Activated B cell treated with CpG ODN at 0.5 μM for 24 hours (primary cell): ENCODE data around the gene NLRP12. TPM values are rescaled to one million over a fixed set of nuclear protein-coding genes. Genes with fewer than 3 reads are reported as not detected.
"Not testable (repeated sequence)": the region's sequence is repeated elsewhere in the genome, so short reads cannot be mapped to it uniquely, and the experiment has no call there.

Experiments used
- ATAC-seq: fragments of 200-7000 bp; cut with Tn5 transposase; one replicate; pipeline ENCODE4 v1.10.0; 2021; ENCODE audit warnings: low read depth, mild to moderate bottlenecking, moderate library complexity
- CTCF ChIA-PET: fragments of 350-600 bp; sonication (Branson Sonifier 250); formaldehyde crosslinking; loops from one replicate; lab custom pipeline; 2021; ENCODE audit warnings: antibody characterized with exemption; lab: Charles Lee
- POLR2A ChIA-PET: fragments of 350-600 bp; sonication (Branson Sonifier 250); formaldehyde crosslinking; loops from one replicate; lab custom pipeline; 2021; ENCODE audit warnings: antibody characterized with exemption; lab: Charles Lee
- DNase-seq: peaks from one replicate; pipeline ENCODE4 v3.0.0; 2022
- H3K27ac Mint-ChIP-seq: one replicate; pipeline ENCODE4 v1.8.0; 2020; ENCODE audit warnings: mixed read lengths
- H3K27me3 Mint-ChIP-seq: one replicate; pipeline ENCODE4 v1.8.0; 2021; ENCODE audit warnings: mixed read lengths
- H3K36me3 Mint-ChIP-seq: one replicate; pipeline ENCODE4 v1.8.0; 2021; ENCODE audit warnings: low read depth, mixed read lengths
- H3K4me1 Mint-ChIP-seq: one replicate; pipeline ENCODE4 v1.8.0; 2021; ENCODE audit warnings: mixed read lengths
- H3K4me3 Mint-ChIP-seq: one replicate; pipeline ENCODE4 v1.8.0; 2020; ENCODE audit warnings: mild to moderate bottlenecking, mixed read lengths
- H3K9me3 Mint-ChIP-seq: one replicate; pipeline ENCODE4 v1.8.0; 2020; ENCODE audit warnings: mixed read lengths
- intact Hi-C: fragments of 100-400 bp; cut with micrococcal nuclease; formaldehyde crosslinking; loops from one replicate; pipeline ENCODE4 v1.15.1; 2024
- total RNA-seq: library from RNA; stranded (reverse); gene quantifications from 2 replicates; pipeline ENCODE4 v1.2.3, GENCODE V29; 2022
- TF ChIP-seq, protein P1 (sequence below): fragments of 200-600 bp; IDR thresholded peaks from one replicate; pipeline ENCODE4 v1.8.0; 2022; ENCODE audit warnings: antibody characterized with exemption, mild to moderate bottlenecking

NLRP12 gene
- total RNA-seq, 1 donor from 2014 or later = not detected

DNA sequence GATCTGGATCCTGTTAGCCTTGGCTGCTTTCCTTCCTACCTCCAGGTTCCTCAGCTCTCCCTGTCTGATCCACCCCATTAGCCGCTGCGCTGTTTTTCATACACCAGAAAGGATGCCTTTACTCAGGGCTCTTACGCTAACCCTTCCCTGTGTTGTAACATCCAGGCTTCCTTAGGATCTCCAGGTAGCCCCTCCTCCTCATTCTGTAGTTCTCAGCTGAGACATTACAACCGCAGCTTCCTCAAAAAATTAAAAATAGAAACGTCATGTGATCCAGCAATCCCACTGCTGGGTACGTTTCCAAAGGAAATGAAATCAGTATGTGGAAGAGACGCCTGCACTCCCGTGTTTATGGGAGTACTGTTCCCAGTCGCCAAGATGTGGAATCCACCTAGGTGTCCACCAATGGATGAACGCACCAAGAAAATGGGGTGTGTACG lies 25.1 kb upstream of the NLRP12 start:
- POLR2A ChIA-PET = no interaction called here
- intact Hi-C loops = no loop called here
- Mint-ChIP-seq H3K4me3 (no peak overlapping the region), H3K36me3 (no peaks in the 10 kb centered on the region), H3K4me1 (peaks cover 12% of the 10 kb centered on the region), H3K27me3 (peaks cover 26% of the 10 kb centered on the region), H3K9me3 (peaks cover 1% of the 10 kb centered on the region), H3K27ac (no peak overlapping the region)
- DNase-seq = no peak
- ATAC-seq = no peak
- CTCF ChIA-PET = no interaction called here
- TF ChIP-seq, protein P1, sequence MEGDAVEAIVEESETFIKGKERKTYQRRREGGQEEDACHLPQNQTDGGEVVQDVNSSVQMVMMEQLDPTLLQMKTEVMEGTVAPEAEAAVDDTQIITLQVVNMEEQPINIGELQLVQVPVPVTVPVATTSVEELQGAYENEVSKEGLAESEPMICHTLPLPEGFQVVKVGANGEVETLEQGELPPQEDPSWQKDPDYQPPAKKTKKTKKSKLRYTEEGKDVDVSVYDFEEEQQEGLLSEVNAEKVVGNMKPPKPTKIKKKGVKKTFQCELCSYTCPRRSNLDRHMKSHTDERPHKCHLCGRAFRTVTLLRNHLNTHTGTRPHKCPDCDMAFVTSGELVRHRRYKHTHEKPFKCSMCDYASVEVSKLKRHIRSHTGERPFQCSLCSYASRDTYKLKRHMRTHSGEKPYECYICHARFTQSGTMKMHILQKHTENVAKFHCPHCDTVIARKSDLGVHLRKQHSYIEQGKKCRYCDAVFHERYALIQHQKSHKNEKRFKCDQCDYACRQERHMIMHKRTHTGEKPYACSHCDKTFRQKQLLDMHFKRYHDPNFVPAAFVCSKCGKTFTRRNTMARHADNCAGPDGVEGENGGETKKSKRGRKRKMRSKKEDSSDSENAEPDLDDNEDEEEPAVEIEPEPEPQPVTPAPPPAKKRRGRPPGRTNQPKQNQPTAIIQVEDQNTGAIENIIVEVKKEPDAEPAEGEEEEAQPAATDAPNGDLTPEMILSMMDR = no peak

DNA sequence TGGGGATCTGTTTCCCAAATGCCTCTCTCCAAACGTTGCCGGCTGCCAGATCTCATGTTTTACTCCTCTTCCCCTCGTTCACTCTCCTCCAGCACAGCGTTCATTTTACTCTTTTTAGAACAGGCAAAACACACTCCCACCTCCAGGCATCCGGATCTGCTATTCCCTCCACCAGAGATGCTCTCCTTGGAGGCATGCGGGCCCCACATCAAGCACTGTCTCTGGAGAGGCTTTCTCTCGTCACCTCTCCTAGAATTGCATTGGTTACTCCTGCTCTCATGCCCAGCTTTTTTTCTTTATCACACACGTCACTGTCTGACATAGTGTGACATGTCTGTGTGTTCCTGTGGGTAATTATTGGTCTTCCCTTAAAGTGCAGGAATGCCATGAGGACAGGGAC lies 23.4 kb upstream of the NLRP12 start:
- Mint-ChIP-seq H3K4me3 (no peak overlapping the region), H3K36me3 (no peaks in the 10 kb centered on the region), H3K27ac (no peak overlapping the region), H3K4me1 (peaks cover 7% of the 10 kb centered on the region), H3K27me3 (peaks cover 22% of the 10 kb centered on the region), H3K9me3 (peaks cover 1% of the 10 kb centered on the region)
- intact Hi-C loops = no loop called here
- DNase-seq (no peak), ATAC-seq (no peak)
- POLR2A ChIA-PET = no interaction called here
- TF ChIP-seq, protein P1 = no peak
- CTCF ChIA-PET = no interaction called here

DNA sequence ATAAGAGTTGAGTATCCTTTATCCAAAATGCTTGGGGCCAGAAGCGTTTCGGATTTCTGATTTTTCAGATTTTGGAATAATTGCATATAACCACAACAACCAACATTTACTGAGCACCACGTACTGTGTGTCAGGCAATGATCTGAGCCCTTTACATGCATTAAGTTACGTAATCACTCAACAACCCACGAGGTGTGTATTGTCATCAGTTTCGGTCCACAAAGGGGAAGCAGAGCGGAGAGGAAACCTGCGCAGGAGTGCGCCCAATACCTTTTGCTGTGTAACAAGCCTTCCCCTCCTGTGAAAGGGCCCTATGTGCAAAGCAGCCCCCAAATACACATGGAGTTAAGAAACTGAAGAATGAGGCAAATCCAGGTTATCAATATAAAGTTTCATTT lies 20.7 kb upstream of the NLRP12 start:
- Mint-ChIP-seq H3K4me3 (no peak overlapping the region), H3K9me3 (peaks cover 1% of the 10 kb centered on the region), H3K4me1 (peaks cover 7% of the 10 kb centered on the region), H3K36me3 (no peaks in the 10 kb centered on the region), H3K27ac (no peak overlapping the region), H3K27me3 (peaks cover 20% of the 10 kb centered on the region)
- ChIA-PET POLR2A (no interaction called here), CTCF (no interaction called here)
- DNase-seq (no peak), ATAC-seq (no peak)
- intact Hi-C loops = no loop called here
- TF ChIP-seq, protein P1 = no peak

DNA sequence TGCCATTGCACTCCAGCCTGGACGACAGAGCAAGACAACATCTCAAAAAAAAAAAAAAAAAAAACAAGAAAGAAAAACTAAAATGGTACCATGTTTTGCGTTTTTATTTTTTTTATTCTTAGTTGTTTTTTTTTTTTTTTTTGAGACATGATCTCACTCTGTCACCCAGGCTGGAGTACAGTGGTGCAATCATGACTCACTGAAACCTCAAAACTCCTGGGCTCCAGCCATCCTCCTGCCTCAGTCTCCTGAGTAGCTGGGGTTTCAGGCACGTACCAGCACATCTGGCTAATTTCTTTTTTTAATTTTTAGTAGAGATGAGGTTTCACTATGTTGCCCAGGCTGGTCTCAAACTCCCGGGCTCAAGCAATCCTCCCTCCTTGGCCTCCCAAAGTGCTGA lies 16.8 kb upstream of the NLRP12 start:
- ATAC-seq, POLR2A ChIA-PET, intact Hi-C loops: not testable (repeated sequence)

GRCh38 chr19:53840241-53840640 lies 16.1 kb upstream of the NLRP12 start:
- H3K27ac Mint-ChIP-seq, H3K36me3 Mint-ChIP-seq, H3K9me3 Mint-ChIP-seq, CTCF ChIA-PET, POLR2A ChIA-PET, H3K4me1 Mint-ChIP-seq, H3K4me3 Mint-ChIP-seq, H3K27me3 Mint-ChIP-seq, intact Hi-C loops, ATAC-seq, DNase-seq: not testable (repeated sequence)

More for the DNA sequence above, 16.8 kb upstream of the NLRP12 start:
- CTCF ChIA-PET = interaction anchor here (0.8 to 1.3 kb wide), 3 partner anchors 183 to 195 kb away, joined by 3 to 8 read pairs (median 3); no protein-coding TSS in a partner anchor
- DNase-seq, H3K9me3 Mint-ChIP-seq, H3K36me3 Mint-ChIP-seq, H3K4me3 Mint-ChIP-seq, H3K4me1 Mint-ChIP-seq, H3K27ac Mint-ChIP-seq, H3K27me3 Mint-ChIP-seq: not testable (repeated sequence)

- DNase-seq, ATAC-seq, H3K27me3 Mint-ChIP-seq, H3K4me3 Mint-ChIP-seq, H3K4me1 Mint-ChIP-seq, CTCF ChIA-PET, H3K9me3 Mint-ChIP-seq, H3K36me3 Mint-ChIP-seq, POLR2A ChIA-PET, H3K27ac Mint-ChIP-seq: not testable (repeated sequence)
- intact Hi-C loops = loop anchor here (10.0 kb wide), 1 partner anchor 1204 kb away; the partner anchor contains the start of gene ZNF83
These were observed 14.3 kb upstream of the NLRP12 start for GRCh38 chr19:53838446-53838845.

- peaks cover 22% of the 10 kb centered on the region for H3K27me3 Mint-ChIP-seq
- intact Hi-C loops = loop anchor here (10.0 kb wide), 1 partner anchor 1198 kb away; the partner anchor contains the start of gene ZNF83
- H3K27ac Mint-ChIP-seq, H3K4me1 Mint-ChIP-seq, CTCF ChIA-PET, ATAC-seq, POLR2A ChIA-PET, H3K4me3 Mint-ChIP-seq, H3K36me3 Mint-ChIP-seq, DNase-seq, H3K9me3 Mint-ChIP-seq: not testable (repeated sequence)
These were observed 8.7 kb upstream of the NLRP12 start for GRCh38 chr19:53832861-53833260.
